ENCODE results near the gene DRG2. TPM values are rescaled to one million over a fixed set of nuclear protein-coding genes. Genes with fewer than 3 reads are reported as not detected.

Gene DRG2
- total RNA-seq, 1 experiment from 2014 or later, result 42.0 TPM

DNA sequence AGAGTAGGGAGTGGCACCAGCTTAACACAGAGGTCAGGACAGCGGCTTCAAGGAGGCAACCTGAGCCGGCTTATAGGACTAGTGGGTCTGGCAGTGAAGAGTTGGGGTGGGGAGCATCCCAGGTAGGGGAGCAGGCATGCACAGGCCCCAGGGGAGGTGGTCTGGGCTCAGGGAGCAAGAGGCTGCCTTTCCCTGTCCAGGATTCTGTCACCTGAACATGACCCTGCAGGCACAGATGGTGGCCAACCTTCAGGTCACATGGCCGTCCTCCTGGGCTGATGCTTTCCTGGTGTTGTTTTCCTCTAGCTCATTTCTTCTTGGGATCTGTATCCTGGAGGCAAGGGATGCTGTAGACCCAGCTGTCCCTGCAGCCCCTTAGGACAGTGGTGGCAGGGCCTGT lies 17.3 kb downstream of the DRG2 start:
- ChIA-PET CTCF (no interaction called here), POLR2A (no interaction called here)
- no TSS peak for BruUV-seq (replicated peaks)
- TF ChIP-seq TCF7L2 (IDR thresholded peaks at IDR 0.05; ENCODE audit: low read depth, low read length) (no peak), POLR2AphosphoS5 (IDR thresholded peaks at IDR 0.05; ENCODE audit: low read depth, low read length) (no peak), SIN3A (IDR thresholded peaks at IDR 0.05; ENCODE audit: borderline replicate concordance, insufficient read depth, low read depth, low read length) (no peak)
- TF ChIP-seq, protein P1, sequence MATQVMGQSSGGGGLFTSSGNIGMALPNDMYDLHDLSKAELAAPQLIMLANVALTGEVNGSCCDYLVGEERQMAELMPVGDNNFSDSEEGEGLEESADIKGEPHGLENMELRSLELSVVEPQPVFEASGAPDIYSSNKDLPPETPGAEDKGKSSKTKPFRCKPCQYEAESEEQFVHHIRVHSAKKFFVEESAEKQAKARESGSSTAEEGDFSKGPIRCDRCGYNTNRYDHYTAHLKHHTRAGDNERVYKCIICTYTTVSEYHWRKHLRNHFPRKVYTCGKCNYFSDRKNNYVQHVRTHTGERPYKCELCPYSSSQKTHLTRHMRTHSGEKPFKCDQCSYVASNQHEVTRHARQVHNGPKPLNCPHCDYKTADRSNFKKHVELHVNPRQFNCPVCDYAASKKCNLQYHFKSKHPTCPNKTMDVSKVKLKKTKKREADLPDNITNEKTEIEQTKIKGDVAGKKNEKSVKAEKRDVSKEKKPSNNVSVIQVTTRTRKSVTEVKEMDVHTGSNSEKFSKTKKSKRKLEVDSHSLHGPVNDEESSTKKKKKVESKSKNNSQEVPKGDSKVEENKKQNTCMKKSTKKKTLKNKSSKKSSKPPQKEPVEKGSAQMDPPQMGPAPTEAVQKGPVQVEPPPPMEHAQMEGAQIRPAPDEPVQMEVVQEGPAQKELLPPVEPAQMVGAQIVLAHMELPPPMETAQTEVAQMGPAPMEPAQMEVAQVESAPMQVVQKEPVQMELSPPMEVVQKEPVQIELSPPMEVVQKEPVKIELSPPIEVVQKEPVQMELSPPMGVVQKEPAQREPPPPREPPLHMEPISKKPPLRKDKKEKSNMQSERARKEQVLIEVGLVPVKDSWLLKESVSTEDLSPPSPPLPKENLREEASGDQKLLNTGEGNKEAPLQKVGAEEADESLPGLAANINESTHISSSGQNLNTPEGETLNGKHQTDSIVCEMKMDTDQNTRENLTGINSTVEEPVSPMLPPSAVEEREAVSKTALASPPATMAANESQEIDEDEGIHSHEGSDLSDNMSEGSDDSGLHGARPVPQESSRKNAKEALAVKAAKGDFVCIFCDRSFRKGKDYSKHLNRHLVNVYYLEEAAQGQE (IDR thresholded peaks at IDR 0.05; ENCODE audit: insufficient read depth in 1 of 2, low read depth in 2 of 2, low read length in 1 of 2), result no peak
- TF ChIP-seq, protein P2, sequence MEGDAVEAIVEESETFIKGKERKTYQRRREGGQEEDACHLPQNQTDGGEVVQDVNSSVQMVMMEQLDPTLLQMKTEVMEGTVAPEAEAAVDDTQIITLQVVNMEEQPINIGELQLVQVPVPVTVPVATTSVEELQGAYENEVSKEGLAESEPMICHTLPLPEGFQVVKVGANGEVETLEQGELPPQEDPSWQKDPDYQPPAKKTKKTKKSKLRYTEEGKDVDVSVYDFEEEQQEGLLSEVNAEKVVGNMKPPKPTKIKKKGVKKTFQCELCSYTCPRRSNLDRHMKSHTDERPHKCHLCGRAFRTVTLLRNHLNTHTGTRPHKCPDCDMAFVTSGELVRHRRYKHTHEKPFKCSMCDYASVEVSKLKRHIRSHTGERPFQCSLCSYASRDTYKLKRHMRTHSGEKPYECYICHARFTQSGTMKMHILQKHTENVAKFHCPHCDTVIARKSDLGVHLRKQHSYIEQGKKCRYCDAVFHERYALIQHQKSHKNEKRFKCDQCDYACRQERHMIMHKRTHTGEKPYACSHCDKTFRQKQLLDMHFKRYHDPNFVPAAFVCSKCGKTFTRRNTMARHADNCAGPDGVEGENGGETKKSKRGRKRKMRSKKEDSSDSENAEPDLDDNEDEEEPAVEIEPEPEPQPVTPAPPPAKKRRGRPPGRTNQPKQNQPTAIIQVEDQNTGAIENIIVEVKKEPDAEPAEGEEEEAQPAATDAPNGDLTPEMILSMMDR (IDR thresholded peaks at IDR 0.05), result no peak
- no peak overlapping the region for H3K27ac ChIP-seq (ENCODE audit: low read length)
- ATAC-seq (no peak), DNase-seq (ENCODE audit: low read depth, low spot score) (no peak)
- H3K36me3 ChIP-seq (ENCODE audit: control insufficient read depth, insufficient read depth, low read length), result no peaks in the 10 kb centered on the region
- no peak overlapping the region for H3K4me3 ChIP-seq (ENCODE audit: low read depth in 2 of 2, low read length in 2 of 2)
- intact Hi-C loops (cut with micrococcal nuclease; ENCODE audit: unreplicated experiment), result no loop called here
- H3K4me1 ChIP-seq (ENCODE audit: control insufficient read depth, insufficient read depth, low read length), result no peaks in the 10 kb centered on the region
- in situ Hi-C loops (cut with HindIII; ENCODE audit: low pct_unique_long_range_greater_than_20kb, low sequenced_read_pairs), result no loop called here
- H3K9me3 ChIP-seq (ENCODE audit: control insufficient read depth, insufficient read depth, low read depth, low read length), result no peaks in the 10 kb centered on the region
- no peaks in the 10 kb centered on the region for H3K27me3 ChIP-seq (ENCODE audit: control insufficient read depth, insufficient read depth, low read length)

GRCh38 chr17:18105595-18105994 lies 17.8 kb downstream of the DRG2 start:
- TF ChIP-seq, protein P1 (IDR thresholded peaks at IDR 0.05; ENCODE audit: insufficient read depth in 1 of 2, low read depth in 2 of 2, low read length in 1 of 2), result no peak
- TF ChIP-seq, protein P2 (IDR thresholded peaks at IDR 0.05), result no peak
- TF ChIP-seq SIN3A (IDR thresholded peaks at IDR 0.05; ENCODE audit: borderline replicate concordance, insufficient read depth, low read depth, low read length) (no peak), TCF7L2 (IDR thresholded peaks at IDR 0.05; ENCODE audit: low read depth, low read length) (no peak), POLR2AphosphoS5 (IDR thresholded peaks at IDR 0.05; ENCODE audit: low read depth, low read length) (no peak)
- BruUV-seq (replicated peaks), result no TSS peak
- POLR2A ChIA-PET, result no interaction called here
- Histone ChIP-seq H3K27me3 (ENCODE audit: control insufficient read depth, insufficient read depth, low read length) (no peaks in the 10 kb centered on the region), H3K36me3 (ENCODE audit: control insufficient read depth, insufficient read depth, low read length) (no peaks in the 10 kb centered on the region), H3K4me1 (ENCODE audit: control insufficient read depth, insufficient read depth, low read length) (no peaks in the 10 kb centered on the region), H3K9me3 (ENCODE audit: control insufficient read depth, insufficient read depth, low read depth, low read length) (no peaks in the 10 kb centered on the region), H3K27ac (ENCODE audit: low read length) (no peak overlapping the region), H3K4me3 (ENCODE audit: low read depth in 2 of 2, low read length in 2 of 2) (no peak overlapping the region)
- intact Hi-C loops (cut with micrococcal nuclease; ENCODE audit: unreplicated experiment) (no loop called here), in situ Hi-C loops (cut with HindIII; ENCODE audit: low pct_unique_long_range_greater_than_20kb, low sequenced_read_pairs) (no loop called here)
- DNase-seq (ENCODE audit: low read depth, low spot score) (no peak), ATAC-seq (no peak)
- CTCF ChIA-PET, result no interaction called here

All from Panc1 (cell line).